Trophoblast cell (in vitro differentiated cells and primary cell): Measurements from ENCODE around the gene GNAL.

Source experiments
- DNase-seq, 2 donors: peaks; one replicate each; pipeline ENCODE4 v3.0.0-alpha.2; 2016
- H2AFZ ChIP-seq: 2 replicates; pipeline ENCODE4 v1.6.1; 2013; ENCODE audit warnings: low read length, moderate library complexity, mild to moderate bottlenecking; ENCODE audit not compliant: insufficient read depth, poor library complexity
- H2AK5ac ChIP-seq: 2 replicates; pipeline ENCODE4 v1.6.1; 2013; ENCODE audit warnings: mild to moderate bottlenecking, low read length
- H2BK120ac ChIP-seq: 2 replicates; pipeline ENCODE4 v1.6.1; 2013; ENCODE audit warnings: low read length, mild to moderate bottlenecking, moderate library complexity; ENCODE audit not compliant: insufficient read depth, poor library complexity
- H2BK12ac ChIP-seq: 2 replicates; pipeline ENCODE4 v1.6.1; 2013; ENCODE audit warnings: mild to moderate bottlenecking, low read length, moderate library complexity
- H2BK5ac ChIP-seq: 2 replicates; pipeline ENCODE4 v1.6.1; 2013; ENCODE audit warnings: low read length, low read depth, moderate library complexity, mild to moderate bottlenecking; ENCODE audit not compliant: poor library complexity
- H3K14ac ChIP-seq: 2 replicates; pipeline ENCODE4 v1.6.1; 2013; ENCODE audit warnings: mild to moderate bottlenecking, low read length
- H3K18ac ChIP-seq: 2 replicates; pipeline ENCODE4 v1.6.1; 2013; ENCODE audit warnings: mild to moderate bottlenecking, low read length
- H3K23ac ChIP-seq: 2 replicates; pipeline ENCODE4 v1.6.1; 2013; ENCODE audit warnings: low read length
- H3K27ac ChIP-seq: 2 replicates; pipeline ENCODE4 v1.5.1; 2013; ENCODE audit warnings: low read depth, mild to moderate bottlenecking, inconsistent platforms, low read length, moderate library complexity
- H3K27me3 ChIP-seq: 2 replicates; pipeline ENCODE4 v1.6.1; 2013; ENCODE audit warnings: inconsistent platforms, mild to moderate bottlenecking, low read length, moderate library complexity; ENCODE audit not compliant: insufficient read depth
- H3K36me3 ChIP-seq, 2 experiments: 1 replicate in 1 of 2; 2 replicates in 1 of 2; pipeline ENCODE4 v1.6.1; 2013; ENCODE audit warnings: low read length in 2 of 2, mild to moderate bottlenecking in 2 of 2, moderate library complexity in 1 of 2; ENCODE audit not compliant: insufficient read depth in 2 of 2, control insufficient read depth in 1 of 2
- H3K4ac ChIP-seq: 2 replicates; pipeline ENCODE4 v1.6.1; 2013; ENCODE audit warnings: low read depth, mild to moderate bottlenecking, low read length, moderate library complexity
- H3K4me1 ChIP-seq, 2 experiments: 1 replicate in 1 of 2; 2 replicates in 1 of 2; pipeline ENCODE4 v1.6.1; 2013; ENCODE audit warnings: low read length in 2 of 2, mild to moderate bottlenecking in 2 of 2, moderate library complexity in 1 of 2; ENCODE audit not compliant: insufficient read depth in 2 of 2, control insufficient read depth in 1 of 2
- H3K4me2 ChIP-seq: 2 replicates; pipeline ENCODE4 v1.6.1; 2013; ENCODE audit warnings: inconsistent platforms, mild to moderate bottlenecking, low read length, moderate library complexity
- H3K4me3 ChIP-seq: 2 replicates; pipeline ENCODE4 v1.5.1; 2013; ENCODE audit warnings: mild to moderate bottlenecking, low read depth, low read length, inconsistent platforms
- H3K79me1 ChIP-seq: one replicate; pipeline ENCODE4 v1.6.1; 2013; ENCODE audit warnings: low read length
- H3K79me2 ChIP-seq: 2 replicates; pipeline ENCODE4 v1.6.1; 2013; ENCODE audit warnings: low read length, mild to moderate bottlenecking; ENCODE audit not compliant: control insufficient read depth, insufficient read depth, poor library complexity
- H3K9ac ChIP-seq: 2 replicates; pipeline ENCODE4 v1.6.1; 2013; ENCODE audit warnings: mild to moderate bottlenecking, low read length
- H3K9me3 ChIP-seq: 2 replicates; pipeline ENCODE4 v1.6.1; 2013; ENCODE audit warnings: low read depth, mild to moderate bottlenecking, control low read depth, inconsistent platforms, low read length; ENCODE audit not compliant: insufficient read depth
- H4K12ac ChIP-seq: 2 replicates; pipeline ENCODE4 v1.6.1; 2013; ENCODE audit warnings: low read depth, mild to moderate bottlenecking, low read length, moderate library complexity
- H4K8ac ChIP-seq: 2 replicates; pipeline ENCODE4 v1.6.1; 2013; ENCODE audit warnings: low read depth, mild to moderate bottlenecking, low read length, moderate library complexity
- H4K91ac ChIP-seq: one replicate; pipeline ENCODE4 v1.6.1; 2013; ENCODE audit warnings: low read depth, mild to moderate bottlenecking, low read length, moderate library complexity
- WGBS: extraction: QIAGEN DNeasy Blood & Tissue Kit; methylation state at CpG from one replicate; pipeline ENCODE4 v1.1.7; 2013; ENCODE audit warnings: missing lambda C conversion rate; ENCODE audit not compliant: insufficient read length, insufficient coverage; ENCODE audit errors: extremely low coverage; 5-methylcytosine and 5-hydroxymethylcytosine counted together

The GNAL gene

DNA sequence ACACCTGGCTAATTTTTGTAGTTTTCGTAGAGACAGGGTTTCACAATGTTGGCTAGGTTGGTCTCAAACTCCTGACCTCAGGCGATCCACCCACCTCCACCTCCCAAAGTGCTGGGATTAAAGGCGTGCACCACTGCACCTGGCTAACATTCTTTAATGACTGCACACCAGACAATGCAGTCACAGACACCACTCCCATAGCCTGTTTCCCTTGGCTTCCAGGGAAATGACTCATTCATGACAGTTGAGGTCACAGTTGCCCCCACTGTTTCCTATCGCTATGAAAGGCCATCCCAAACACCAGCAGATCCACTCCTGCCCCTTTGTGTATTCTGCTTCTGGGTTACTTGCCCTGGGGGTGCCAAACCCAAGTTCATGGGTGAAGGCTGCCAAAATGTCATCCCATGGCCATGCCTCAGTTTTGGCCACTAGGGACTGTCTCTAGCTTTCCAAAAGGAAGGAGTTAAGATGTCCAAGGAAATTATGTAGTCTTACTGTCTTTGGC is 170.9 kb downstream of the GNAL start:
- Histone ChIP-seq H3K27me3 (no peaks in the 10 kb centered on the region), H3K4ac (no peak overlapping the region), H2BK12ac (peak overlapping the region; percentile 19), H3K4me2 (no peak overlapping the region), H3K4me1 (peaks cover 13 to 23% of the 10 kb centered on the region in 2 experiments), H4K91ac (no peak overlapping the region), H4K12ac (no peak overlapping the region), H2AFZ (no peak overlapping the region), H4K8ac (no peak overlapping the region), H2AK5ac (no peak overlapping the region), H3K36me3 (no peaks in the 10 kb centered on the region), H3K27ac (no peak overlapping the region), H3K23ac (no peak overlapping the region), H3K18ac (no peak overlapping the region), H3K79me1 (peaks cover 18% of the 10 kb centered on the region), H3K14ac (no peak overlapping the region), H3K79me2 (no peaks in the 10 kb centered on the region), H3K4me3 (no peak overlapping the region), H3K9me3 (no peaks in the 10 kb centered on the region), H2BK120ac (no peak overlapping the region), H3K9ac (no peak overlapping the region), H2BK5ac (no peak overlapping the region)
- DNase-seq: peak; percentile 92 to 97
- WGBS: no CpG with 5 or more reads among the region's 4 CpGs

DNA sequence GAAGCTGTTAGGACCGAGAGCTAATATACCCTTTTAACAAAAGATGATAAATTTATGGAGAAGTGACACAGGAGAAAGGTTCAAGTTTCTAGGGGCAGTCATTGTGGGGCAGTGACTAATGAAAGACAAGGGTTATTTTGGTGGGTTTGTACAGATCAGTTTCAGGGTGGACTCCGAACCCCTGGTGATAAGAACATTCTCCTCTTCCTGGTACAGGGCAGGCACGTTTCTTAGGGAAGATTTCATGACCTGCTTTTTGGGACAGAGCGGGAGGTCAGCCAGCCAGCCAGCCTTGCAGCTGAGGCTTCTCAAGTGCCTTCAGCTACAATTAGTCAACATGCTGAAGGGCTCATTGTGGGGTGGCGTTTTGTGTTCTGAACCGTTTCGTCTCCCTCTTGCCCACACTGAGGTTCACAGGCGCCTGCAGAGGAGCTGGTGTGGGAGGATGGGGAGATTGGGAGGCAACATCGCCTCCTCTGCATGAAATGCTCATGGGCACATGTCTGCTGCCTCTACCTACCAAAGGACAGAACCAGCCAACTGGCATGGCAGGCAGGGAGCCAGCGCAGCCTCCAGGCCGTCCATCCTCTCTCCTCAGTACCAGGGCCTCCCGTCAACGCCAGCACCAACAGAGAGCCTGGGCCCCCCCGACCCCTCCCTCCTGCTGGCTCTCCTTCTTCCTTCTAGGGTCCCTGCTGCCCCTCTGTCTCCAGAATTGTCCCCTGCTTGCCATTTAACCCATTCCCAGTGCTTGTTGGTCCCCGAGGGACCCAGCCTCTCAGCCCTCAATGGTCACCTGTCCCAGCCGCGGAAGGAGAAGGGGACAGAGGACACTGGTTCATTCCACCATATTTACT is 171.8 kb downstream of the GNAL start:
- Histone ChIP-seq H3K79me2 (no peaks in the 10 kb centered on the region), H3K79me1 (peaks cover 18% of the 10 kb centered on the region), H3K9ac (no peak overlapping the region), H3K4me2 (no peak overlapping the region), H3K23ac (no peak overlapping the region), H4K91ac (no peak overlapping the region), H2BK5ac (no peak overlapping the region), H4K12ac (no peak overlapping the region), H3K18ac (no peak overlapping the region), H3K36me3 (no peaks in the 10 kb centered on the region), H3K27ac (no peak overlapping the region), H4K8ac (no peak overlapping the region), H2AFZ (no peak overlapping the region), H2BK12ac (peak overlapping the region; percentile 70), H3K14ac (no peak overlapping the region), H3K9me3 (no peaks in the 10 kb centered on the region), H3K4me1 (peaks cover 13 to 23% of the 10 kb centered on the region in 2 experiments), H3K4me3 (no peak overlapping the region), H3K27me3 (no peaks in the 10 kb centered on the region), H2BK120ac (no peak overlapping the region), H3K4ac (no peak overlapping the region), H2AK5ac (peak overlapping the region; percentile 2)
- no CpG with 5 or more reads among the region's 17 CpGs for WGBS
- peak in 1 of 2 donors; percentile 16 for DNase-seq

DNA sequence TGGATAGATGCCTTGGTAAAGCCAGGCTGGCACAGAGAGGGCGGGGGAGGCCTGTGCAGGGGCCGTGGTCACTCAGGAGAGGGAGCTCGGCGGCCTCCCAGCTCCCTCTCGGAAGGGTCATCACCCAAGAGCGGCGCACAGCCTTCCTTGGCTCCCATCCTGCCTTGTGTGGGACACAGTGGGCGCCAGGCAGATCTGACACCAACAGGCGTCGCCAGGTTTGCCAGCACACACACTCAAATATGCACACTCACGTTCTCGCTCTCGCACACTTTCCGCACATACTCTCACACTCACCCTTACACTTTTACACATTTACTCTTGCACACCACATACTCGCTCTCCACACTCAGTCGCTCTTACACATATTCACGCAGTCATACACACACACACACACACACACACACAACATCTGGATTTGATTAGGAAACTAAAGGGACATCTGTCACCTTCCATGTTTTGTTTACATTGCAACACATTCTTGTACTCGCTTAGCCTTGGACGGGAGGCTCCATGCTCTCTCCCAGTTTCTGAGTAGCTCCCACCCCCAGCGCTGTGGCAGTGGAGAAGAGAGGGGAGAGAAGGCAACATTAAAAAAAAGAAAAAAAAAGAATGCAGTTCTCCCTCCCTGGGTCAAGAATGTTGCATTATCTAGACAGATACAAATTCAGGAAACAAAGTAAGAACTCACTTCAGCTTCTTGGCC is 172.7 kb downstream of the GNAL start:
- H2AFZ ChIP-seq: no peak overlapping the region
- H4K12ac ChIP-seq: no peak overlapping the region
- H3K18ac ChIP-seq: no peak overlapping the region
- no peak overlapping the region for H3K14ac ChIP-seq
- H3K4me2 ChIP-seq: no peak overlapping the region
- no peaks in the 10 kb centered on the region for H3K9me3 ChIP-seq
- no peak overlapping the region for H2BK5ac ChIP-seq
- no peaks in the 10 kb centered on the region for H3K79me2 ChIP-seq
- H4K8ac ChIP-seq: no peak overlapping the region
- no peak overlapping the region for H3K4ac ChIP-seq
- no peak overlapping the region for H4K91ac ChIP-seq
- peaks cover 13 to 20% of the 10 kb centered on the region in 2 experiments for H3K4me1 ChIP-seq
- H3K79me1 ChIP-seq: peaks cover 15% of the 10 kb centered on the region
- H3K27ac ChIP-seq: no peak overlapping the region
- DNase-seq: peak in 1 of 2 donors; percentile 52
- no peak overlapping the region for H3K4me3 ChIP-seq
- peak overlapping the region; percentile 12 for H2BK12ac ChIP-seq
- no peaks in the 10 kb centered on the region for H3K36me3 ChIP-seq
- WGBS: 100% methylated on average over 7 of the region's 20 CpGs
- no peak overlapping the region for H2BK120ac ChIP-seq
- H3K9ac ChIP-seq: no peak overlapping the region
- no peaks in the 10 kb centered on the region for H3K27me3 ChIP-seq
- H2AK5ac ChIP-seq: no peak overlapping the region
- H3K23ac ChIP-seq: no peak overlapping the region

DNA sequence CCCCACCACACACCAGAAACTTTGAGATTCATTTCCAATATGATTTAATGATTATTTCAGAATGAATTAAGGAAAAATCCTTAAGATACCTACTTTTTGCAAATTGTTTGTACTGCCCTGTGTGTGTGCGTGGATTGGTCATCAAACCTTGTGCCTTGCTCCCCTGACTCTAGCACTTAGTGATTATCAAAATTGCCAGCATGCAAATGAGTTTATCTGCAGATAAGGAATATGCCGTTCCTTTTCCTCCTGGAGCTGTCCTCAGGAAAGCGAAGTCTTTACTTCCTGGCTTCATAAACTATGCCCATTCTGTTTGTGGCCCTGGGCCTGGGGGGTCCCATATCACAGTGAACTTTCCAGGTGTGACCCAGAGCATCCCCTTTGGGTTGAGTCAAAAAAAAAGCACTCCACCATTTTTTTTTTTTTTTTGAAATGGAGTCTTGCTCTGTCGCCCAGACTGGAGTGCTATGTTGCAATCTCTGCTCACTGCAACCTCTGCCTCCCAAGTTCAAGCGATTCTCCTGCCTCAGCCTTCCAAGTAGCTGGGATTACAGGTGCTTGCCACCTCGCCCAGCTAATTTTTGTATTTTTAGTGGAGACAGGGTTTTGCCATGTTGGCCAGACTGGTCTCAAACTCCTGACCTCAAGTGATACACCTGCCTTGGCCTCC is 173.5 kb downstream of the GNAL start:
- H3K23ac ChIP-seq: no peak overlapping the region
- no peak overlapping the region for H3K4me2 ChIP-seq
- peaks cover 11 to 15% of the 10 kb centered on the region in 2 experiments for H3K4me1 ChIP-seq
- no peaks in the 10 kb centered on the region for H3K36me3 ChIP-seq
- DNase-seq: peak in 1 of 2 donors; percentile 31
- no peak overlapping the region for H4K8ac ChIP-seq
- no peak overlapping the region for H3K27ac ChIP-seq
- H3K9me3 ChIP-seq: no peaks in the 10 kb centered on the region
- H3K4ac ChIP-seq: no peak overlapping the region
- no peak overlapping the region for H2BK12ac ChIP-seq
- no peak overlapping the region for H3K4me3 ChIP-seq
- H4K12ac ChIP-seq: no peak overlapping the region
- no peak overlapping the region for H2AK5ac ChIP-seq
- no CpG with 5 or more reads among the region's 6 CpGs for WGBS
- no peak overlapping the region for H2AFZ ChIP-seq
- no peaks in the 10 kb centered on the region for H3K79me2 ChIP-seq
- no peak overlapping the region for H2BK120ac ChIP-seq
- no peak overlapping the region for H2BK5ac ChIP-seq
- no peak overlapping the region for H4K91ac ChIP-seq
- H3K79me1 ChIP-seq: peaks cover 9% of the 10 kb centered on the region
- no peak overlapping the region for H3K18ac ChIP-seq
- no peak overlapping the region for H3K9ac ChIP-seq
- H3K14ac ChIP-seq: no peak overlapping the region
- no peaks in the 10 kb centered on the region for H3K27me3 ChIP-seq
